HG03066 (cell line): ENCODE data around the gene GRIK4.

Source experiments
- ATAC-seq: cut with Tn5 transposase; IDR thresholded peaks from one replicate; pipeline ENCODE4 v1.9.1; 2021; ENCODE audit warnings: low read depth; ENCODE audit not compliant: unreplicated experiment

Gene GRIK4

GRCh38 chr11:120823159-120823558 lies 311.6 kb downstream of the GRIK4 start:
- no peak for ATAC-seq

DNA sequence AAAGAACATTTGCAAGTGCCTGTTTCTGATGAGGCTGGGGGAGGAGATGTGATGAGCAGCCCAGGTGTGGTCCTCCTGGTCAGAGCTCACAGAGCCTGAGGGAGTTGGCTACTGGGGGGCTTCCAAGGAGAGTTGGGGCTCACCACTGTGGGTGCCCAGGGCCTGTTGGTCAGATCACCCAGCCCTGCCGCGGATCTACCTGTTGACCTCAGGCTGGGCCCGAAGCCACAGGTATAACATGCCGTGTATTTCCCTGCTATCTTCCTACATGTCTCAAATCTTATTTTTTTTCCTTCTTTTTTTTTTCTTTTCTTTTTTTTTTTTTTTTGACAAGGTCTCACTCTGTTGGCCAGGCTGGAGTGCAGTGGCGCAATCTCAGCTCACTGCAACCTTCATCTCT lies 312.7 kb downstream of the GRIK4 start:
- no peak for ATAC-seq

DNA sequence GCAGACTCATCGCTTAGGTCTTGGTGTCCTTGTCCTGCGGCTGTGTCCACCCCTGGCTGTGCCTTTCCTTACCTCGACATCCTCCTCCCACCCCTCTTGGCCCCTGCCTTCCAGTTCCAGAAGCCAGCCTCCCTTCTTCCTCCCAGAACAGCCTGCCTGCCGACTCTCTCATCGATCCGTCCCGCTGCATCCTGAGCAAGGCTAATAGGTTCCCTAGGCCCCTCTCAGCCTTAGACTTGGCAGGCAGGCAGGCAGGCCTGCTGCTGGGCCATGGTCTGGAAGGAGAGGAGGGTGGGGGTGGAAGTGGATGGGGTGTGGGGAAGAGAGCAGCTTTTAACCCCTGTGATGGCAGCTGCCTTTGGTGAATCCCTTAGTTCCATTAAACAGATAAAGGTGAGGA lies 315.6 kb downstream of the GRIK4 start:
- no peak for ATAC-seq

DNA sequence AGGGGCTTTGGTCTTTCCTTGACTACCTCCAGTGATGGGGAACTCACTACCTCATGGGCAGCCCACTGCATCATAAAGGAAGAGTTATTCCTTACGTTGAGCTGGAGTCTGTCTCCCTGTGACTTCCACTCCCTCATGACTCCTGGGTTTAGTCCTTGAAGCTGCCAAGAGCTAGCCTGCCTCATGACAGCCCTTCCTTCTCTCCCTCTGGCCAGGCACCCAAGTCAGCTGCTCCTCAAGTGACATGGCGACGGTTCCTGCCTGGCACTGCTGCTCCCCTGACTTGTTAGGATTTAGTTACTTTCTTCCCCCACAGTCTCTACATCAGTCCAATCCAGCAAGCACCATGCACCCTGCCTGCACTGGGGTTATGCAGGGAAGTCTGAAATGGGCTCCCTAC lies 316.3 kb downstream of the GRIK4 start:
- ATAC-seq, result no peak

DNA sequence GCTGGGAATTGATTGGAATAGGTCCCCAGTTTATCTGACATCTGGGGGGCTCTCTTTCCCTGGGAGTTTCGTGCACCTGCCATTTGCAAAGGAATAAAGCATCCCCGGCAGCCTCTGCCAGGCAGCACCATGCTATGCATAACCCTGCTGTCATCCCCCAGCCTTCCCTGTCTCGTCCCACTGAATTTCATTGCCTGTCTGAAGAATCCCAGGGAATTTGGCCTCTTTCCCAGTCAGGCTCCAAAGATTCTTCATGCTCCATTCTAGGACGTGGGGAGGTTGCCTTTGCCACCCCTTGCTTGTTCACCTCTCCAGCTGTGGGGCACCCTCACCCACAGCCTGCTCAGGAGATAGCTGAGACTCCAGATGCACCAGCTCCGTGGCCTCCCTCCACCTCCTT lies 317.3 kb downstream of the GRIK4 start:
- no peak for ATAC-seq

- ATAC-seq, result no peak
Observed at GRCh38 chr11:120830085-120830620, 318.6 kb downstream of the GRIK4 start.

DNA sequence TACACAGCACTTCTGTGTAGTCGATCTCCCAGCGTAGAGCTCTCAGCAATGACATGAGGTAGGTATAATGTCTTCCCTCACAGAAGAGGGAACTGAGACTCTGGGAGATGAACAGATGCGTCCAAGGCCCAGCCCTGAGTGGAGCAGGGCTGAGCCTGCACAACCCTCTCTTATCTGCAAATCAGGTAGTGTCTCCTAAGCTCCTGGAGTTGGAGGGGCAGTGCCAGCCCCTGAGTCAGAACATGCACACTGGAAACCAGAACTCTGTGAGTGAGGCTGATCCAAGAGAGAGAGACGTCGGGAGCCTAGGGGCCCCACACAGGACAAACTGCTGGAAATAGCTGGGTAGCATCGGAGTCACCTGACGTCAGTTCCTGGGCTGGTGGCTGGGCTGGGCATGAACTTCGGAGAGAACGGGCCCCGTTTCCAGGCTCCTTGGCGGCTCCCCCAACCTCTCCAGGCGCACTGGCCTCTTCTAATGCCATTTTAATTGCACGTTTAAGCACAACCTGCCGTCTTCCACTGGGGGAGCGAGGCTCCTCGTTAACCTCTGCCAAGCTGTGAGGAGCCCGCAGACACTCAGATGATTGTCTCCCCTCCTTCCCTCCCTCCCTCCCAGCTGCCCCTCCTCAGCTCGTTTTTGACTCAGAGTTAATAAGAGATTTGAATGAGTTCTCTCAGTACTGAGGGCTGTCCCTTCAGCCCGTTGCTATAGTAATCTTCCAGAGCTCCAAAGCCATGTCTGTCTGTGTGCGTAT lies 321.1 kb downstream of the GRIK4 start:
- no peak for ATAC-seq

- ATAC-seq, result no peak
Observed at GRCh38 chr11:120834686-120835210, 323.2 kb downstream of the GRIK4 start.

- peak; percentile 92 for ATAC-seq
Observed at GRCh38 chr11:120835601-120836228, 324.2 kb downstream of the GRIK4 start.

DNA sequence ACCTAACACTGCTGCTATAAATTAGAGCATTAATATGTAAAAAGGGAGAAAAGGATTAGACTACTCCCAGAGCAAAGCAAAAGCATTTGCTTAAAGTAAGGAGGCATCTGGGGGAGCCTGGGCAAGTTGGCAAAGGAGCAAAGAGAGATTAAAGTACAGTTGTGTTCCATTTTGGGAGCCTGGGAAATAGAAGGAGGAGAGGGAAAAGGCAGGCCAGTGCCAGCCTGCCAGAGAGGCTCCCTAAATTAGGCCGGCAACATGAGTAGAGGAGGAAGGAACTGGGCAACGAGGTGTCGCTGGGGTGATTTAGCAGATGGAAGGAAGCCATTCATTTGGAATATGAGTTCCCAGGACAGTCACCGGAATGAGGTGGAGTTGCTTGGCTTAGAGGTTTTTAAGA lies 326.1 kb downstream of the GRIK4 start:
- ATAC-seq, result no peak

DNA sequence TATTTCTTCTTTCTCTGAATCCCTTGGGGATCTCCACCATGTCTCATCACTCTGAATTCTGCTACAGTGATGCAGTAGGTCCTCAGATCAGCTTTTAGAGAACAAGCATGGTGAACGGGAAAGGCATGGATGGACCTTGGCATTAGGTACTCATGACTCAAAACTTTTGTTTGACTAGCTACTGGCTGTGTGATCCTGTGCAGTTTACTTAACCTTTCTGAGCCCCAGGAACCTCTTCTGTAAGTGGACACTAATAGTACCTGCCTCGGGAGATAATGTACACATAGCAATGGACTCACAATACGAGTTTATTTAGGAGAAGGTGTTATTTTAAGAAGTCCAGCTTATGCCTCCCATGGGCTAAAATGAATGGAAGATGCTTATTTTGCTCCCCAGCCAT lies 327.7 kb downstream of the GRIK4 start:
- ATAC-seq, result no peak

DNA sequence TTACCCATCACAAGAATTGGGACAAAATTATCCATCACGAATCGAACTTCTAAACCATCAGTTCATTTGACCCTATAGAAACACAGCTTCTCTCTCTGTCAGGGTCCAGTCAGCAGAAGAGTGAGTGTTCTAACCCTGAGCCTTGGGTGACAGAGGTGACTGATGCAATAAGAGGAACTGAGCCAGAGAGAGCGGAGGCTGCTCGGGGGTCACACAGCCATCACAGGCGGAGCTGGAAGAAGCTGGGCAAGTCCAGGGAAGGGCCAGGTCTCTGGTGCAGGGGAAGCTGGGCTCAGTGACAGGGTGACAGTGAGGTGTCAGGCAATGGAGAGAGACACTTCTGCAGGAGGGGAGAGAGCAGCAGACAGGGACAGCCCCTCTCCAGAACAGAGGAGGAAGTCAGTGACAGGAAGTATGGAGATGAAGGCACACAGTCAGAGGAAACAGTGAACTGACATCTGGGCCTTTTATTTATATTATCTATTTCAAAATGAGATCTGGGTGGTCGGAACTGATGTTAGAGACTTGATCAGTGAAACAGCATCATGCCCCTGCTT lies 328.4 kb downstream of the GRIK4 start:
- ATAC-seq, result no peak

DNA sequence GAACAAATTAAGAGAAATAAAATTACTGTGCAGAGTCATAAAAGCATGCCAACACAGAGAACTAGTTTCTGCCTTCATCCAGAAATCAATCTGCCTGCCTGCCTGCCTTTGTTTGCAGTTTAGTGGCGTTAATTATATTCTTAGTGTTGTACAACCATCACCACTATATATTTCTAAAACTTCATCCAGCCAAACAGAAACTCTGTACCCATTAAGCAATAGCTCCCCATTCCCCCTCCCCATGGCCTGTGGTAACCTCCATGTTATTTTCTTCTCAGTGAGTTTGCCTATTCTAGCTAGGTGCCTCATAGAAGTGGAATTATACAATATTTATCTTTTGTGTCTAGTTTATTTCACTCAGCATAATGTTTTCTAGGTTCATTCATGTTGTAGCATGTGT lies 329.1 kb downstream of the GRIK4 start:
- ATAC-seq, result no peak

DNA sequence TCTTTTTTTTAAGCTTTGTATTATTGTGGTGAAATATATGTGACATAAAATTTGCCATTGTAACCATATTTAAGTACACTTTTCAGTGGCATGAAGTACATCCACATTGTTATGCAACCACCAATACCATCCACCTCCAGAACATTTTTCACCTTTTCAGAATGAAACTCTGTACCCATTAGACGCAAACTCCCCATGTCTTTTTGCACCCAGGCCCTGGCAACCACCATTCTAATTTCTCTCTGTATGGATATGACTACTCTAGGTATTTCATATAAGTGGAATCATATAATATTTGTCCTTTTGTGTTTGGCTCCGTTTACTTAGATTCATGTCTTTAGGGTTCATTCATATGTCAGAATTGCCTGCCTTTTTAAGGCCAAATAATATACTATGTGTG lies 329.5 kb downstream of the GRIK4 start:
- no peak for ATAC-seq

DNA sequence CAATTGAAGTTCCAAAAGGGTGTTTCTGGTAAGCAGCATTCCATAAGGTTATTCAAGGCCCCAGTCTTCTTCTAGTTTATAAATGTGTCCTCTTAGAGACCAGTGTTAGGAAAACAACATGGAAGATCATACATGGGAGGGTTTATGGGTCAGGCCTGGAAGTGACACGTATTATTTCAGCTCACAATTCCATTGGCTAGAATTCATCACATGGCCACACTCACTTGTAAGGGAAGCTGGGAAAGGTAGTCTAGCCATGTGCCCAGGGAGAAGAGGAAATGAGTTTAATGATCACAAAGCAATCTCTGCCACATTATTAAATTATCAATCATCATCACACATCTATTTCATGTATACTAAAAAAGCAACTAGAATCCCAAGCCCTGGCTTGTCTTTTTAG lies 330.6 kb downstream of the GRIK4 start:
- no peak for ATAC-seq

DNA sequence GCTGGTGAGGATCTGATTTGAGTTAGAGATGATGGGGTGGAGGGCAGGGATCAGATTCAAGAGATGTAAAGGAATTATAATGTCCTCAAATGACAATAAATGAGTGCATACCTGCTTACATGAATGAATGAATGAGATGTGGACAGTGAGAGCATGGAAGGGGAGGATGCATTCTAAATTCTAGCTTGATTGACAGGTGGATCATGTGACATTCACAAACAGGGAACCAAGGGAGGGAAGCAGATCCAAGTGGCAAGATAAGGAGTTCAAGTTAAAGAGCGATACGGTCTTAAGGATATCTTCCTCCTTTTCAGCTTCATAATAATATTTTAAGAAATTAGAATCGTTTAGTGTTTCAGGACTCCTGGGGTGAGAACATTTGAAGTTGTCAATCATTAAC lies 341.9 kb downstream of the GRIK4 start:
- ATAC-seq, result no peak

- ATAC-seq, result no peak
Observed at GRCh38 chr11:120854988-120855387, 343.4 kb downstream of the GRIK4 start.

GRCh38 chr11:120857508-120857907 lies 346.0 kb downstream of the GRIK4 start:
- no peak for ATAC-seq

DNA sequence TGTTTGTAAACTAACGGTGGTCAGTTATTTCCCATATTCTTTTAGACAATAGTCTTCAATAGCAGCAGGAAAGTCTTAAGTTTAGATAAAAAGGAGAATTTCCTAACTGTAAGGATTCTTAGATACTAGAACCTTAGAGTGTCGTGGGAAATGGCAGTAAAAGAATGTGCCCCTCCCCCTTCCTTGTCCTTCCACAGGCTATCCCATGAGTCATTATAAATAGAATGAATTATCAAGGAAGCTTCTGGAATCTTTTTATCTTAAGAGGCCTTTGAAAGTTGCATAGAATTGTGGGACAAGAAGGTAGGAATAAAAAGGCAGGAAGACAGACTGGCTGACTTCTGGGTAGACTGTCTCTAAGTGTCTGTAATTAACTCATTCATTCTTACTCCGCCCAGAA lies 347.2 kb downstream of the GRIK4 start:
- no peak for ATAC-seq

DNA sequence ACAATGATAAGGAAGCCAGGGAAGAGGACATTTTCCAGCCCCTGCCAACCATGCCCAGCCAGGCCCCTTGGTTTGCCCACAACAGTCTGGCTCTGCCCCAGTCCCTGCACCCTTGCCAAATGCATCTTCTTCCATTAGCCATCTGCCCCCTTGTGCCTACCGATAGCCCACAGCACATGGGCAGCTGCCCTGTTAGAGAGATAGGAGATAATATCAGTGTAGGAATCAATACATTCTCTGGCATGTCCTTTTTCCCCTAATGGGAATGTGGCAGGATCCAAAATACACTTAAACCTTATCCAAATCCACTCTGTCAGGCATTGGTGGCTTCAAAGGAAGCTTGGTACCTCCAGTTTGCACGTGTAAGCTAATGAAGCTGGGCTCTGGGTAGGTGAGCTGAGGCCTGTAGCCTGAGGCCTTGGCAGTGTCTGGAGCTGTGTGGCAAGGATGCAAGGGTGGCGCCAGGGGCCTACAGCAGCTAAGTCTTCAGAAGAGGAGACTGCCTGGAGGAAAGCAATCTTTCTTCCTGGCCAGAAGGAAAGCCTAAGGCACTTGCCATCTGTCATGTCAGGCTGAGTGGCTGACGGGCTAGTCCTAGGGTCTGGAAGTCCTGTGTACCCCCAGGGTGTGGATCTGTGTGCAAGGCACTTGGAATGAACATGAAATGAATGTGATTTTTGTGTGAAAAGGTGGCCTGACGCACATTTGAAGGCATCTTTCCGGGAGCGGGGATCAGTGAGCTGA lies 348.2 kb downstream of the GRIK4 start:
- ATAC-seq, result no peak

- no peak for ATAC-seq
Observed at GRCh38 chr11:120863359-120863758, 351.8 kb downstream of the GRIK4 start.
